ENCODE data around the gene DDX28.

- TF ChIP-seq CTCF (IDR thresholded peaks at IDR 0.05; ENCODE audit: extremely low read depth in 1 of 2, insufficient read depth in 1 of 2, low read depth in 1 of 2, low read length in 2 of 2): no peak
- no peak for TF ChIP-seq EZH2 (IDR thresholded peaks at IDR 0.05; ENCODE audit: borderline replicate concordance, low read depth, low read length, severe bottlenecking)
- TF ChIP-seq FOS (IDR thresholded peaks at IDR 0.05; ENCODE audit: borderline replicate concordance, insufficient read depth, low read length): no peak
- no peak for TF ChIP-seq POLR2A (IDR thresholded peaks at IDR 0.05; ENCODE audit: low read depth, low read length)
Observed at GRCh38 chr16:67989322-67990017, 33.6 kb downstream of the DDX28 start.
